Measurements from ENCODE around the gene IQSEC1.

GRCh38 chr3:12907729-12908128, 165.5 kb downstream of the IQSEC1 start:
- TF ChIP-seq, protein P1, sequence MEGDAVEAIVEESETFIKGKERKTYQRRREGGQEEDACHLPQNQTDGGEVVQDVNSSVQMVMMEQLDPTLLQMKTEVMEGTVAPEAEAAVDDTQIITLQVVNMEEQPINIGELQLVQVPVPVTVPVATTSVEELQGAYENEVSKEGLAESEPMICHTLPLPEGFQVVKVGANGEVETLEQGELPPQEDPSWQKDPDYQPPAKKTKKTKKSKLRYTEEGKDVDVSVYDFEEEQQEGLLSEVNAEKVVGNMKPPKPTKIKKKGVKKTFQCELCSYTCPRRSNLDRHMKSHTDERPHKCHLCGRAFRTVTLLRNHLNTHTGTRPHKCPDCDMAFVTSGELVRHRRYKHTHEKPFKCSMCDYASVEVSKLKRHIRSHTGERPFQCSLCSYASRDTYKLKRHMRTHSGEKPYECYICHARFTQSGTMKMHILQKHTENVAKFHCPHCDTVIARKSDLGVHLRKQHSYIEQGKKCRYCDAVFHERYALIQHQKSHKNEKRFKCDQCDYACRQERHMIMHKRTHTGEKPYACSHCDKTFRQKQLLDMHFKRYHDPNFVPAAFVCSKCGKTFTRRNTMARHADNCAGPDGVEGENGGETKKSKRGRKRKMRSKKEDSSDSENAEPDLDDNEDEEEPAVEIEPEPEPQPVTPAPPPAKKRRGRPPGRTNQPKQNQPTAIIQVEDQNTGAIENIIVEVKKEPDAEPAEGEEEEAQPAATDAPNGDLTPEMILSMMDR (IDR thresholded peaks at IDR 0.05): no peak
- TF ChIP-seq POLR2AphosphoS5 (IDR thresholded peaks at IDR 0.05) (no peak), POLR2A (IDR thresholded peaks at IDR 0.05) (no peak)

Data from breast epithelium (tissue), 3 donors.